HEK293T (cell line): ENCODE measurements around the gene OGT.

Experiments
- FOXA1 ChIP-seq: fragments of 450-650 bp; IDR thresholded peaks from 2 replicates; pipeline ENCODE4 v1.6.1; 2016; ENCODE audit warnings: mild to moderate bottlenecking
- SP1 ChIP-seq: fragments of 450-650 bp; IDR thresholded peaks from 2 replicates; pipeline ENCODE4 v1.6.1; 2017
- ZNF384 ChIP-seq: fragments of 450-650 bp; IDR thresholded peaks from 2 replicates; pipeline ENCODE4 v1.6.1; 2016

GRCh38 chrX:71487814-71488213 lies 45.1 kb upstream of the OGT start:
- TF ChIP-seq FOXA1 (no peak), ZNF384 (no peak), SP1 (no peak)
